Activated T-cell treated with anti-CD3 and anti-CD28 coated beads for 48 hours (primary cell): ENCODE data around the gene ARAP3.

Experiments used
- DNase-seq: peaks from one replicate; pipeline ENCODE4 v3.0.0-alpha.2; 2020; ENCODE audit warnings: low read depth

The ARAP3 gene

GRCh38 chr5:141639357-141640050 is 42.5 kb downstream of the ARAP3 start:
- no peak for DNase-seq

DNA sequence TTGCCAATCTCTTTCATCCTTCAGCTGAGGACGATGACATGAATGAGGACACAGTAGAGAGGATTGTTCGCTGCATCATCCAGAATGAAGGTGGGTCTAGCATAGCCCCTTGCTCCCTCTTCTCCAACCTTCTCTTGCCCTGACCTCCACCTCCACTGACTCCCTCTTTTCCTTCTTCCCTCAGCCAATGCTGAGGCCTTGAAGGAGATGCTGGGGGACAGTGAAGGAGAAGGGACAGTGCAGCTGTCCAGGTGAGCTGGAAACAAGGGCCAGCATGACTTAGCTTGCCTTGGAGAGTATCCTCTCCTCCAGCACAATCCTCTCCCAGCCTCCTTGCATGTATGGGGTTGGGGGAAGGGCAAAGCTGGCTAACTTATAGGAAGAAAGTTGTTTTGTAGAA is 43.3 kb downstream of the ARAP3 start:
- DNase-seq: no peak

DNA sequence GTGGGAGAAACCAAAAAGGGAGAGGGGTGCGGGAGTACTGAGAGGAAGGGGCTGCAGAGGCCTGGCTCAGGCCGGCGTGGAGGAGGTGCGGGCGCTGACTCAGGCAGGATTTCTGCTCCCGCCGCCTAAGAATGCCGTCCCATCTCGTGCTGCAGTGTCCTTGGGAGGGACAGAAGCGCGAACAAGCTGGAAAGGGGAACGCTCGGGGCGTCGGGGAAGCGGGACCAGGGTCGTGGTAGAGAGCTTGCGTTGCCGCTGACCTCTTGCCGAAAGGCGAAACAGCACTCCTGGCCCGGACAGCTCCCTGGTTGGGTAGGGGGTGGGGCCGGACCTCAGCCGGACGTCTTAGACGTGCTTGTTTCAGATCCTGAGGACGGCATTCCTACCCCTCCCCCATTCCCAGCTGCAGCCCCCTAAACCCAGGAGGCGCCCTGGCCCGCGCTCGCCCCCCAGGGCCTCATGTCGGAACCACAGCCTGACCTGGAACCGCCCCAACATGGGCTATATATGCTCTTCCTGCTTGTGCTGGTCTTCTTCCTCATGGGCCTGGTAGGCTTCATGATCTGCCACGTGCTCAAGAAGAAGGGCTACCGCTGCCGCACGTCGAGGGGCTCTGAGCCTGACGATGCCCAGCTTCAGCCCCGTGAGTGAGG is 44.1 kb downstream of the ARAP3 start:
- DNase-seq: peak; percentile 56

- DNase-seq: peak; percentile 47
Observed at GRCh38 chr5:141637123-141637766, 44.8 kb downstream of the ARAP3 start.

GRCh38 chr5:141636413-141637122 is 45.5 kb downstream of the ARAP3 start, which contains the start of the genes HDAC3 and RELL2:
Gene HDAC3, minus strand, starts transcription at chr5:141636849. Its CDS starts 59 bp downstream, at chr5:141636790.
Gene RELL2, plus strand, starts transcription at chr5:141636997. Its CDS starts 1,229 bp downstream, at chr5:141638226.
- DNase-seq: peak; percentile 96

DNA sequence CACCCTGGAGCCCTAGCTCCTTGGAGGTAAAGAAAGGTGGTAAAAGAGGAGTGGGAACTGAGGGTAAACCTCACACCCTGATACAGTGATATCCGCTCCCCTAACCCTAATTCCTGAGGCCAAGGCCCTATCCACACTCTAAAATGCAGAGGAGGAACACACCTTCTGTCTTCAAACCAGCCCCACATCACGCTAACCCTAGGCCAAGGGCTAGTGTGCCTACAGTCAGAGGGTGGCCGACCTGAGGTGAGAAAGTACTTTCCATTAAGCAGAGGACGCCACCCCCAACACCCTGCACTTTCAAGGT is 46.0 kb downstream of the ARAP3 start:
- DNase-seq: no peak

GRCh38 chr5:141635646-141636045 is 46.4 kb downstream of the ARAP3 start:
- no peak for DNase-seq

DNA sequence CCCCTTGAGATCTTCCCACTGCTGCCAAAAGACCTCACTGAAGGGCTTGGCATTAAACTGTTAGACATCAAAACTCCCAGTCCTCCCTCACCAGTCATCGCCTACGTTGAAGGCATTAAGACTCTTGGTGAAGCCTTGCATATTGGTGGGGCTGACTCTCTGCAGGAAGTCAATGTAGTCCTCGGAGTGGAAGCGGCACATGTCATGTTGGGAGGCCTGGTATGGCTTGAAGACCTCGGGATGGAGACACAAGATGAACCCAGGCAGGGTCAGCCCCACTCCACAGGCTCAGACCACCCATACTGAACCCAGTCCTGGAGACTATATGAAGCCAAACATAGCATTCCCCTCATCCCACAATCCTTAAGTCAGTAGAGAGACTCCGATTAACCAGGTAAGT is 47.3 kb downstream of the ARAP3 start:
- no peak for DNase-seq

DNA sequence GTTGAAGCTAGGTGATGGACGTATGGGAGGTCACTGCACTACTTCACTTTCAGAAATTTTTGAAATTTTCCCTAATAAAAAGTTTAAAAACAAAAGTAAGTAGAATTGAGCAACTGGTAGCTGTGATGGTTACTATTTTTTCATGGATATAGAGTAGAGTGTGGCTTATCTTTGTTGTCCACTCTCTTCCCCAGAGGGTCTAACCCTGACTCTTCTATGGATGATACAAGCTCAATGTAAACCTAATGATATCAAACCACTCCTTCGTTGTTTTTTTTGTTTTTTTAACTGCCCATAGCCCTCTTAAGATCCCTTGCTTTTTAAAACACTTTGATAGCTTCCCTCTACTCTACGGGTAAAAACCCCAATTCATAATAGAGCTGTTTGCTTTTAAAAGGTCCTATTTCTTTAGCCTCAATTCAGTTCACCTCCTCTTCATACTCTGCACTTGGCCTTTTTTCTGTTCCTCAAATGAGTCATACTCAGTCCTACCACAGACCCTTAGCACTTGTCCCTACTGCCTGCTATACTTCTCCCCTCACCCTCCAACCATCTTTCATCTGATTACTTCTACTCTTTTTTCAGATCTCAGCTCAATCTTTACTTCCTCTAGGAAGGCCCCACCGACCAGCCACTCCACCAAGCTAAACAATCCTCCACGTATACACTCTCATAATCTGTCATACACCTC is 48.0 kb downstream of the ARAP3 start:
- DNase-seq: no peak

DNA sequence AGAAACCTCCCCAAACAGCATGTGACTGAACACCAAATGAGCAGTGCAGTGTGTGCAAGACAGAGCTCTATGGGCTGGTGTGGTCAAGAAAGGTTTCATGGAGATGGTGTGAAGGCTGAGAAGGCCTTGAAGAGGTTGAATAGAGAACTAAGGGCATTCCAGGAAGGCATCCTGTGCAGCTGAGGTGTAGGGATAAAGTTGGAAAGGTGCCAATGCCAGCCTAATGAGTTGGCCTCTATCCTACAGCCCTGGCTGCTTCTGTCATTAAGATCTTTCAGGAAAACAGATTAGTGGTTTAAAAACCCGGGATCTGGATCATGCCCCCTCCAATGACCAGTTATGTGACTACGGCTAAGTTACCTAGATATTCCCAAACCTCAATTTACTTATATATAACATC is 49.4 kb downstream of the ARAP3 start:
- DNase-seq: no peak

DNA sequence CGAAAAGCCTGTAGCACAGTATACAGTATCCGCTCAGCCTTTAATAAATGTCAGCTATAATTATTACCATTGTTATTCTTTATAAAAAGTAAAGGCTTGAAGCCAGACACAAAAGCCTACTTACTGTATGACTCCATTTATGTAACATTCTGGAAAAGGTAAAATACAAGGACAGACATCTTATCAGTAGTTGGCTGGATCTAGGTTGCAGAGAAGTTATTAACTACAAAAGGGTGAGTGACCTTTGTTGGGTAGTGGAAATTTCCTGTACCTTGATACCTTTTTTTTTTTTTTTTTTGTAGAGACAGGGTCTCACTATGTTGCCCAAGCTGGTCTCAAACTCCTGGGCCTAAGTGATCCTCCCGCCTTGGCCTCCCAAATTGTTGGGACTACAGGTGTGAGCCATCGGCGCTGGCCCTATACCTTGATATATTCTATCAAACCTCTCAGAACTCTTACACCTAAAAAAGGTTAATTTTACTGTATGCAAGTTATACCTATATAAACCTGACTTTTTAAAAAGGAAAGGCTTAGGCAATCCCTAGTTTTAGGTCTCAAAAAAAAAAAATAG is 51.4 kb downstream of the ARAP3 start:
- no peak for DNase-seq

DNA sequence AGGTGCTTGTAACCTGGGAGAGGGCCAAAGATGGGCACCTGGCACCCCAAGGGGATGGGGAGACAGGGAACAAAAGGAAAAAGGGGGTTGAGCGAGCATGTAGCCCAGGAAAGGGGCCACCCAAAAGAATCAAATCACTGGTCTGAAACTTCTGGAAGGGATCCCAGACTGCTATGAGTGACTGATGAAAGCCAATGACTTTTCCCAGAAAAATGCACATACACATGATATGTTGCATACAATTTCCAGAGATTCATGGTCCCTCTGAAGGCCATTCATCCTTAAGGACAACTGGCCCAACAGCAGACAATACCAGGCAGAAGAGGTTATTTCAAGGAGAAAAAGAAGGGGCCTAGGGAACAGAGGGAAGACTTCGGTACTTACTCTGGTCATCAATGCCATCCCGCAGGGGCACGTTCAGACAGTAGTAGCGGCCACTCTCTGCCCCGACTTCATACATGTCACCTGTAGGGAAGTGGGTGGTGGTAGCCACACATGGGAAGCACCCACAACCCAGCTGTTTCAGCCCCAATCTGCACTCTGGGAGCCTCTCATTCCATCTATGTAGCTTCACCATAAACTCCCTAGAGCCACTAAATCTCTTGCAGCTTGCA is 53.7 kb downstream of the ARAP3 start:
- no peak for DNase-seq

DNA sequence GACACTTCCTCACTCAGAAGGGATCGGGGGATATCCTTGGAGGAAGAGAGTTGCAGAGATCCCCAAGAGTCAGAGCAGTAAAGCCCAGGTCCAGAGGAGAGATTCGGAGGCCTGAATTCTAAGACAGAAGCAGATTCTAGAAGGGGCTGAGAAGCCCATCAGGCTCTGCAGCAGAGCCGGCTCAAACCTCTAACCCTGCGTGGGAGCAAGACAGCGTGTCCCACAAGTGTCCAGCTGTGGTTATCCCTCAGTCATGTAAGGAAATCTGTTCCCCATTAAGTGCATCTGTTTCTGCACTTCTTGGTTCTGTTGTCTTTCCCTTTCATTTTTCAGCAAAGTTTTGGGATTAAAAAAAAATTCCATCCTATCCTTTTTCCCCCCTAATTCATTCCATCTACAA is 58.4 kb downstream of the ARAP3 start:
- no peak for DNase-seq

DNA sequence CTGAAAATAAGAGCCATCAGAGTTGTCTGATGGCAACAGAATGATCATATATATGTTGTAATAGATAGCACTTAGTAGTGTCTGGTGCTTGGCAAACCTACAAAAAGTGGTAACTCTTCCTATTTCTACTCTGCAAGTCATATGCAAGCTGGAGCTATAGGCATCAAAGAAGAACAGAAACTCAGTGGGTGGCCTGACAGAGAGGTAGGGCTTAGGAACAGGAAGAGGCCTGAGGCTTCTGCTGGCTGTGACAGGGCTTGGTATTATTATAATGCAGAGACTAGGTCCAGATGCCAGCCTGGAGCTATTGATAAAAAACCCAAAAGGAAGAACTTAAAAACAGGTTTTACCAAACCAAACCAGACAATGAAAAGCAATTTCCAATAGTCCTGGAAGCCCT is 58.8 kb downstream of the ARAP3 start:
- no peak for DNase-seq

DNA sequence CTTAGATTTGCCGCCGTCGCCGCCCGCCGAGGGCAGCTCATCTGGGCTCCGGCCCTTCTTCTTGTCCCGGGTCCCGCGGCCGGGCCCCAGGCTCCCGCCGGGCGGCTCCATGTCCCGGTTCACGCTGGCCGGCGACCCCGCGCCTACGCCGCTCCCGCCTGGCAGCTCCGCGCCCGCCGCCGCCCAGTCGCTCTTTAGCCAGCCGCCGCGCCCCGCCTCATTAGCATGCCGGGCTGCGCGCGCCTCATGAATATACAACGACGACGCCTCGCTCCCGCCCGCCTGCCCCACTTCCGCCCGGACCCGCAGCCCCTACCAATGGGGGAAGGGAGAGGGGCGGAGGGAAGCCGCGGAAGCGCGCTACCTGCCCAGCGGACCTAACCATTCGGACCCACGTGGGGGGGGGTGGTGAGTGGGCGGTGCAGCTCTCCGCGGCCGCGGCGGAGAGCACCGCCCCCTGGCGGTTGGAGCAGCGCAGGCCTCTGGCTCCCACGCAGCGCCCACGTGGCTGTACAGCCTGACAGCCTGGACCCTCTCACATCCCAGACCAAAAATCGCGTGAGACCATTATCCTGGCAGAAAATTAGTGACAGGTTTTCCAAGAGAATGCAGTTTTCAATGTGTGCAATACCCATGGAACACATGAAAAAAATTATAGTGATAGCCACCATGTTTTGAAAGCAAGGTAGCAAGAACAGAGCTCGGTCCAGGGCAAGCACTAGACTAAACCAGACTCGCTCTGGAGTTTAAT is 63.1 kb downstream of the ARAP3 start, which contains the start of gene DIAPH1:
Gene DIAPH1 (minus strand): TSS at position 197 of the 751 bp plus-strand sequence. CDS start 86 bp downstream, at position 111.
- DNase-seq: peak; percentile 99

DNA sequence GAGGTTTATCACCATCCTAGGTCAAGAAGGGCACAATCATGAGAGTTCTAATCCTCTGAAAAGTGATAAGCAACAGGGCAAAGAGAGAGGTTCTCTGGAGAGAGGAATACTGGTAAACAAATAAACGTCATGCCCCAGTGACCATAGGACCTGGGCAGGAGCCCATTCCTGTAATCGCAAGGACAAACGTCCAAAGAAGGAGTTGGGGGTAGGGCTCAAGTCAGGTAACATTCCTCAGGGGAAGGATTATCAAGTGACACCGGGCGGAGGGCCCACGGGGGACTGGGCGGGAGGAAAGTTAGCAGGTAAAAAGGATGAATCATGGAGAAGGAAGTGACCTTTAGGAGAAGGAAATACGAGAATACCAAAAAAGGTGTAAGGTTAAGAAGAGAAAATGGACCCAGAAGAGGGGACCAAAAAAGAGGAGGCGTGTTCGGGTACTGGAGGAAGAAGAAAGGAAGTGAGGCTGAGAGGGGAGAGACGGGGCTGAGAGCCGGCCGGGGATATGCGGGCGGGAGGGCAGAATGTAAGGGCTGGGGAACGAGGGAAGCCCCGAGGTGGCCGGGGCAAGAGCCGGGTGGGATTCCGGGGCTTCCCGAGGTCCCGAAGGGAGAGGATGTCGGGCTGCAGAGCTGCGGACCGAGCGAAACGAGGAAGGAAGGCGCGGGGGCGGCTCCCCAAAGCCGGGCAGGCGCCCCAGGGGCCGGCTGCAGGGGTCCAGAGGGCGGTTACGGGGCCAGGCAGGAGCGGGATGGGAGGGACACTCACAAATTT is 63.8 kb downstream of the ARAP3 start:
- peak; percentile 52 for DNase-seq

- no peak for DNase-seq
Observed at GRCh38 chr5:141617682-141618029, 64.4 kb downstream of the ARAP3 start.

DNA sequence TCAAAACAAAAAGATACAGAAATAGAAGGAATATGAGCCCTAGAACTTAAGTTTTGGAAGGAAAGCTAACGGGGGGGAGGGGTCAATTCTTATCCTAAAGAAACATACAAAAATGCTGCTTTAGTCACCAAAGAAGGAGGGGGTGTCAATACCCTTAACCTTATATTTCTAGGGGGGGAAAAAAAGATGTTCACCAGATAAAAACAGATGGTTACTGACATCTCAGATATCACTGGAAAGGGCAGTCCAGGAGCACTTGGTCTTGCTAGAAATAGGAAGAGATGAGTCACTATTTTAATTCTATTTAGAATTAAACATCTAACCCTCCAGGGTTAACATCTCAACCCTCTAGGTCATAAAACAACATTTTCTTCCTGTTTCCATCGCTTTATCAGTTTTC is 64.9 kb downstream of the ARAP3 start:
- DNase-seq: no peak

DNA sequence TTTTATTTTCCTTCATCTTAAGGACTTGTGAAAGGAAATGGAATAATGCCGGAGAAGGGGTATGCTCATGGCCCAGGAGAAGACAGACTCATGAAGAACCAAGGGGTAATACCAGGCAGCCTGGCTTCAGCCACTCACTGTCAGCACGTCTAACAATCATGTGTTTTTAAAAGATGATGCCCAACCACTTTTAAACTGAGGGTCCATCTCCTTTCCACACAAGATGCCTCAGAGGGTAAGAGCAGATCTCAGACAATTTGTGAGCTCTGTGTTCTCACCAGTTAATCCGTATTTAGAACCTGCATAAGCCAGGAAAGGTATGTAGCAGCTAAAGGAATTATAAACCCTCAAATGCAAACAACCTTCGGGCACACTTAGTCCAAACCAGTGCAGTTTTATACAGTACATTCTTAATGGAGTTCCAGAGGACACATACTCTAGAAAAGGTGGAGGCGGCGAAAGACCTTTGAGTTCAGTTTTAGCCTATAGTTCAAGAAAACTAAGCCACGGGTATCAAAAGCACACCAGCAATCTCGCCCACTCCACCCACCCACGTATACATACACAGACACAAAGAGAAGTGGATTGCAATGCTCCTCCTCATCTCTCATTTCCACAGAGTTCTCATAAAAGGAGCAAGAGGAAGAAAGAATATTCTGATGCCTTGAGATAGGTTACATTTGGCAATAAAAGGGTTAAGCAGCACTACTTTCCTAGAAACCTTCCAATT is 65.9 kb downstream of the ARAP3 start:
- DNase-seq: no peak
